Measurements from ENCODE around the gene ENHO. TPM values are rescaled to one million over a fixed set of nuclear protein-coding genes. Genes with fewer than 3 reads are reported as not detected.

ENHO gene
- total RNA-seq, 2 donors from 2014 or later, result not detected

- H3K4me3 Mint-ChIP-seq, result no peak overlapping the region
- H3K9me3 Mint-ChIP-seq, result no peaks in the 10 kb centered on the region
- no peak overlapping the region for H3K27ac Mint-ChIP-seq
- peaks cover 35% of the 10 kb centered on the region for H3K27me3 Mint-ChIP-seq
- H3K4me1 Mint-ChIP-seq, result no peaks in the 10 kb centered on the region
- no peak for ATAC-seq (replicated peaks)
- no peaks in the 10 kb centered on the region for H3K36me3 Mint-ChIP-seq (ENCODE audit: low read depth)
These were observed 37.0 kb upstream of the ENHO start for GRCh38 chr9:34559624-34560455.

GRCh38 chr9:34558919-34559623, 36.3 kb upstream of the ENHO start:
- no peak overlapping the region for H3K4me3 Mint-ChIP-seq
- no peaks in the 10 kb centered on the region for H3K4me1 Mint-ChIP-seq
- ATAC-seq (replicated peaks), result no peak
- no peak overlapping the region for H3K27ac Mint-ChIP-seq
- peaks cover 35% of the 10 kb centered on the region for H3K27me3 Mint-ChIP-seq
- no peaks in the 10 kb centered on the region for H3K9me3 Mint-ChIP-seq
- no peaks in the 10 kb centered on the region for H3K36me3 Mint-ChIP-seq (ENCODE audit: low read depth)

GRCh38 chr9:34558364-34558763, 35.6 kb upstream of the ENHO start:
- Mint-ChIP-seq H3K4me3 (no peak overlapping the region), H3K27ac (no peak overlapping the region), H3K4me1 (no peaks in the 10 kb centered on the region), H3K9me3 (no peaks in the 10 kb centered on the region), H3K36me3 (ENCODE audit: low read depth) (no peaks in the 10 kb centered on the region), H3K27me3 (peaks cover 30% of the 10 kb centered on the region)
- ATAC-seq (replicated peaks), result no peak

GRCh38 chr9:34557426-34558321, 34.9 kb upstream of the ENHO start:
- ATAC-seq (replicated peaks), result no peak

GRCh38 chr9:34556949-34557348, 34.2 kb upstream of the ENHO start:
- no peaks in the 10 kb centered on the region for H3K4me1 Mint-ChIP-seq
- H3K27ac Mint-ChIP-seq, result no peak overlapping the region
- no peak for ATAC-seq (replicated peaks)
- no peak overlapping the region for H3K4me3 Mint-ChIP-seq
- peaks cover 30% of the 10 kb centered on the region for H3K27me3 Mint-ChIP-seq
- H3K9me3 Mint-ChIP-seq, result no peaks in the 10 kb centered on the region
- no peaks in the 10 kb centered on the region for H3K36me3 Mint-ChIP-seq (ENCODE audit: low read depth)

More at GRCh38 chr9:34557426-34558321, 34.9 kb upstream of the ENHO start:
- Mint-ChIP-seq H3K27ac (no peak overlapping the region), H3K4me3 (no peak overlapping the region), H3K4me1 (no peaks in the 10 kb centered on the region), H3K36me3 (ENCODE audit: low read depth) (no peaks in the 10 kb centered on the region), H3K27me3 (peaks cover 30% of the 10 kb centered on the region), H3K9me3 (no peaks in the 10 kb centered on the region)

GRCh38 chr9:34555936-34556525, 33.2 kb upstream of the ENHO start:
- Mint-ChIP-seq H3K9me3 (no peaks in the 10 kb centered on the region), H3K36me3 (ENCODE audit: low read depth) (no peaks in the 10 kb centered on the region), H3K27ac (no peak overlapping the region), H3K4me1 (no peaks in the 10 kb centered on the region), H3K27me3 (peaks cover 27% of the 10 kb centered on the region), H3K4me3 (no peak overlapping the region)
- no peak for ATAC-seq (replicated peaks)

GRCh38 chr9:34555500-34555899, 32.7 kb upstream of the ENHO start:
- H3K9me3 Mint-ChIP-seq, result no peaks in the 10 kb centered on the region
- no peaks in the 10 kb centered on the region for H3K36me3 Mint-ChIP-seq (ENCODE audit: low read depth)
- H3K27ac Mint-ChIP-seq, result no peak overlapping the region
- H3K4me3 Mint-ChIP-seq, result no peak overlapping the region
- H3K4me1 Mint-ChIP-seq, result no peaks in the 10 kb centered on the region
- no peak for ATAC-seq (replicated peaks)
- peaks cover 27% of the 10 kb centered on the region for H3K27me3 Mint-ChIP-seq

GRCh38 chr9:34555002-34555348, 32.2 kb upstream of the ENHO start:
- no peaks in the 10 kb centered on the region for H3K9me3 Mint-ChIP-seq
- ATAC-seq (replicated peaks), result no peak
- H3K4me1 Mint-ChIP-seq, result no peaks in the 10 kb centered on the region
- no peaks in the 10 kb centered on the region for H3K36me3 Mint-ChIP-seq (ENCODE audit: low read depth)
- no peak overlapping the region for H3K27ac Mint-ChIP-seq
- peaks cover 23% of the 10 kb centered on the region for H3K27me3 Mint-ChIP-seq
- no peak overlapping the region for H3K4me3 Mint-ChIP-seq

- H3K36me3 Mint-ChIP-seq (ENCODE audit: low read depth), result no peaks in the 10 kb centered on the region
- H3K4me3 Mint-ChIP-seq, result no peak overlapping the region
These were observed 31.6 kb upstream of the ENHO start for GRCh38 chr9:34554211-34555001.

GRCh38 chr9:34553511-34554021, 30.8 kb upstream of the ENHO start:
- no peaks in the 10 kb centered on the region for H3K36me3 Mint-ChIP-seq (ENCODE audit: low read depth)
- H3K4me1 Mint-ChIP-seq, result no peaks in the 10 kb centered on the region
- H3K9me3 Mint-ChIP-seq, result no peaks in the 10 kb centered on the region
- H3K27ac Mint-ChIP-seq, result no peak overlapping the region
- no peak overlapping the region for H3K4me3 Mint-ChIP-seq
- ATAC-seq (replicated peaks), result no peak
- peaks cover 18% of the 10 kb centered on the region for H3K27me3 Mint-ChIP-seq

More at GRCh38 chr9:34554211-34555001, 31.6 kb upstream of the ENHO start:
- Mint-ChIP-seq H3K9me3 (no peaks in the 10 kb centered on the region), H3K4me1 (no peaks in the 10 kb centered on the region), H3K27ac (no peak overlapping the region), H3K27me3 (peaks cover 22% of the 10 kb centered on the region)
- no peak for ATAC-seq (replicated peaks)

- peaks cover 20% of the 10 kb centered on the region for H3K27me3 Mint-ChIP-seq
- ATAC-seq (replicated peaks), result no peak
- H3K4me1 Mint-ChIP-seq, result no peaks in the 10 kb centered on the region
- no peak overlapping the region for H3K4me3 Mint-ChIP-seq
- no peaks in the 10 kb centered on the region for H3K36me3 Mint-ChIP-seq (ENCODE audit: low read depth)
- no peaks in the 10 kb centered on the region for H3K9me3 Mint-ChIP-seq
- H3K27ac Mint-ChIP-seq, result no peak overlapping the region
These were observed 30.2 kb upstream of the ENHO start for GRCh38 chr9:34552986-34553385.

- no peak for ATAC-seq (replicated peaks)
- H3K9me3 Mint-ChIP-seq, result no peaks in the 10 kb centered on the region
- peaks cover 18% of the 10 kb centered on the region for H3K27me3 Mint-ChIP-seq
- H3K27ac Mint-ChIP-seq, result no peak overlapping the region
- H3K36me3 Mint-ChIP-seq (ENCODE audit: low read depth), result no peaks in the 10 kb centered on the region
- H3K4me1 Mint-ChIP-seq, result no peaks in the 10 kb centered on the region
- H3K4me3 Mint-ChIP-seq, result no peak overlapping the region
These were observed 29.8 kb upstream of the ENHO start for GRCh38 chr9:34552606-34552981.

GRCh38 chr9:34551751-34552605, 29.2 kb upstream of the ENHO start:
- no peaks in the 10 kb centered on the region for H3K4me1 Mint-ChIP-seq
- no peak overlapping the region for H3K4me3 Mint-ChIP-seq
- H3K27ac Mint-ChIP-seq, result no peak overlapping the region
- no peak for ATAC-seq (replicated peaks)
- no peaks in the 10 kb centered on the region for H3K36me3 Mint-ChIP-seq (ENCODE audit: low read depth)
- H3K27me3 Mint-ChIP-seq, result peaks cover 16% of the 10 kb centered on the region
- no peaks in the 10 kb centered on the region for H3K9me3 Mint-ChIP-seq

All from activated T-helper 17 cell treated with anti-CD3 and anti-CD28 coated beads, Interleukin-2, amount 50 U/mL, for 72 hours (primary cell).